ENCODE results near the gene CASK.
"Not testable (repeated sequence)": the region's sequence is repeated elsewhere in the genome, so short reads cannot be mapped to it uniquely, and the experiment has no call there.

CASK gene

DNA sequence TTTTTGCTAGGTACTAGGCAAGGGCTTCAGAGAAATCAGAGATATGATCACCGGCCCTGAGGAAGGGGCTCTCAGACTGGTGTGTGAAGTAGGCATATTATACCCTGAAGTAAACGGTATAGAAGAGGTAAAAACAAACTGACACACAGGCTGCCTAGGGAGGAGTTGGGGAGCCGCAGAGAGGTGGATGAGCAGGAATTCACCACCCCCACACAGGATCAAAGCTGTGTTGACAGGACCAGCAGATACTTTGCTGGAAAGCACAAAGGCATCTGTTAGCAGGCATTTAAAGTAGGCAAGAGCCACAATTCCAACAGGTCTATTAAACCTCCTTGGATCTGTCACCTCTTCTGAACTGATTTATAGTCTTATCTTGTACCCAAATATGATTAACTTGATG is 306.4 kb downstream of the CASK start:
- no peak for DNase-seq

DNA sequence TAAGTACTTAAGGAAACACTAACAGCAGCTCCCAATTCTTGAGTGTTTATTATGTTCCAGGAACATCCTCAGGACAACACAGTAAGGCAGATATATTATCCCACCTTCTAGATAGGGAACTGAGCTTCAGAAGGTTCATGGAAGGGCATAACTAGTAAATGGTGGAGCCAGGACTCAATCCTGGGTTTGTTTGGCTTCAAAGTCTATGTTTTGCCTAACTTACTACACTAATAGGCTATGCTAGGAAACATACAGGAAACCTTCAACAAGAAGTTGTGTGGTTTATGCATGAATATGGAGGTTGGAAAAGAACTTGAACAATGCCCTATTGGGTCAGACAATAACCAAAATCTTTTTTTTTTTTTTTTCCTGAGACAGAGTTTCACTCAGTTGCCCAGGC is 307.1 kb downstream of the CASK start:
- DNase-seq, result no peak

DNA sequence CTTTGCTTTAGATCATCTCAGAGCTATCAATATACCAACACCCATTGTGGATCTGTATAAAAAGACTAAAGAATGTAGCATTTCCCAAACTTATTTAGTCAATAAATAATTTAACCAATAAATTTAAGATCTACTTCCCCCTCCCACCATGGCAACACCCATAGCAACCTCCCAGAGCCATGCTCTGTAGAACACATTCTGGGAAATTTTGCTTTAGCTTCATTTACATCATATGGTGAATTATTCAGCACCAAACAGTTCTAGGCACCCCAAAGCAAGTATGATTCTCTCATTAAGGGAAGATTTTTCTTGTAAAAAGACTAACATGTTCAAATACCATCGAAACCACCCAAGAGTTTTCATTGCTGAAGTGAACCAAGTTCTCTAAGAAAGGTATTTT is 315.1 kb downstream of the CASK start:
- DNase-seq, result no peak

DNA sequence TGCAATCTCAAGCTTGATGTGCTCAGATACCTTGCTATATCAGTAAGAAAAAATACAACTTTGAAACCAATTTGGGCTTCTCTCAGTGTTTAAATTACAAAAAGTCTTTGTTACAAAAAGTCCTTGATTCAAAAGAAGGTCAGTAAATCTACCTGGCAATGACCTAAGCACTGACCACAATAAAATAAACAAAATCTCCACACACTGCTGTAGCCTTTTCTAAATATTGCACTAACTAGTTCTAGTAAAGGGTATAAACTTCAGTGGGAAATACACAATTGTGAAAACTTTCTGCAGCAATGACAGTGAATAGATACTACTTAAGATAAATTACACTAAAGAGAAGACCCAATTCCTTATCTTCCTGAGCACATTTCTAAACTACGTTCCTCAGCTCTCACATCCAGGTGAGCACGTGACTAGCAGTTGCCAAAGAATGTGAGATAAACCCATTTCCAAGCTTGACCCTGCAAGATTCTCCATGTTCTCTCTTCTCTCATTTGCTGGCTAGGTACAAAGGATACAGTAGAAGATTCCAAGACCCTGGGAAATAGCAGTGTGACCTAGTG is 316.0 kb downstream of the CASK start:
- DNase-seq, result no peak

DNA sequence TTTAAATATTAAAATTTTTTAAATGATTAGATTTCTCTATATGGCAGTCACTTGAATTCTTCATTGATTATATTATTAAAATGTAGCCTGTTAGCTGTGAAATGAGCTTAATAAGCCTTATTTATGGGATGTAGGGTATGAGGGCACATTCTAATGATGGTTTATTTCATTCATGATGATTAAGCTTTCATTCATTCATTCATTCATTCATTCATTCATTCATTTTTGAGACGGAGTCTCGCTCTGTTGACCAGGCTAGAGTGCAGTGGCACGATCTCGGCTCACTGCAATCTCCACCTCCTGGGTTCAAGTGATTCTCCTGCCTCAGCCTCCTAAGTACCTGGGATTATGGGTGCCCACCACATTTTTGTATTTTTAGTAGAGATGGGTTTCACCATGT is 317.3 kb downstream of the CASK start:
- DNase-seq, result not testable (repeated sequence)

DNA sequence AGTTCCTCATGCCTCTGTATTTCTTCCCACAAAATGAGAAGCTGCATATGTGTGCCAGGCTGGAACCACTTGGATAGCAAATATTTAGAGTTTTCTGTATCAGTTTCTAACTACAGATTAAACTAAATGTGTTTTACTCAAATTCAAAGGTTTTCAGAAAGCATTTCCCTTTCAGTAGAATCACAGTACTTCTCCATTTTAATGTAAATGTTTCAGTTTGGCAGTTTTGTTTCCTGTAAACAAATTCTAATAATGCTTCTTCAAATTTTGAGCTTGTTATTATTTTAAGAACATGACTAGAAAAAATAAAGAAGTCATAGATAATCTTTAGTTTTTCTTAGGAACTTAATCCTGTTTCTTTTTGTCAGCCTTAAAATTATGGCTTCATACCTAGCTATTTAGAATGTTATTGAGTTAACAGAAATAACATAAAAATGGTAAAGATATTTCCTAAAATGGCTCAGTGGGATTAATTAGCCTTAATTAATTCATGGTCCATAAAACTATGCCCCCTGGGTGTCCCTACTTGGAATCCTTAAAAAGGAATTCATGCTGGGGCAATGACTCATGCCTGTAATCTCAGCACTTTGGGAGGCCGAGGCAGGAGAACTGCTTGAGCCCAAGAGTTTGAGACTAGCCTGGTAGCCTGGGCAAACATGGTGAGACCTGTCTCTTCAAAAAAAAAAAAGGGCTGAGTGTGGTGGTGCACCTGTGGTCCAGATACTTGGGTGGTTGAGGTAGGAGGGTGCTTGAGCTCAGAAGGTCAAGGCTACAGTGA is 318.4 kb downstream of the CASK start:
- no peak for DNase-seq

DNA sequence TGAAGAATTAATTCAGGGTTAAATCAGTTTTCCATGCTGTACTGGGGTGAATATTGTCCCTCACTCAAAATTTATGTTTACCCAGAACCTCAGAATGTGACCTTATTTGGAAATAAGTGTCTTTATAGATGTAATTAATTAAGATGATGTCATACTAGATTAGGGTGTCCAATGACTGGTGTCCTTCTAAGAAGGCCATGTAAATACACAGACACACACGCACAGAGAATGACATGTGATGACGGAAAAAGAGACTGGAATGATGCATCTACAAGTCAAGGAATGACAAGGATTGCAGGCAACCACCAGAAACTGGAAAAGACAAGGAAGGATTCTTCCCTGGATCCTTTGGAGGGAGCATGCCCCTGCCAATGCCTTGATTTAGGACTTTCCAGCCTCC is 319.2 kb downstream of the CASK start:
- DNase-seq, result no peak

DNA sequence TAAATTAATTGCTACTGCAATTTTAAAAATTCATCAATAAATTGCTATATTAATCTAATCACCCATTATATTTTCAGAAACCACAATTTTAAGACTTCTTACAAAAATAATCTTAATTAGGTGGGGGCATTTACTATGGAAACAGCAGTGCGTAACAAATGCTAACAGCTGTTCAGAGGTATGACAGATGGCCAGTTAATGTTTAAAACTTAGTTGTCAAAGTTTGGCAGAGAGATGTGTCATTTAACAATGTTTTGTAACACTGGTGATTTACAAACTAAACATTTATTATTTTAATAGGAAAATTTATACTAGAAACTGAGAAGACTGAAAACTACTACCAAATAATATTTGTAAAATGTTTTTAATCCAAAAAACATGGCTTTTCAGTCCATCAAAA is 319.8 kb downstream of the CASK start:
- no peak for DNase-seq

DNA sequence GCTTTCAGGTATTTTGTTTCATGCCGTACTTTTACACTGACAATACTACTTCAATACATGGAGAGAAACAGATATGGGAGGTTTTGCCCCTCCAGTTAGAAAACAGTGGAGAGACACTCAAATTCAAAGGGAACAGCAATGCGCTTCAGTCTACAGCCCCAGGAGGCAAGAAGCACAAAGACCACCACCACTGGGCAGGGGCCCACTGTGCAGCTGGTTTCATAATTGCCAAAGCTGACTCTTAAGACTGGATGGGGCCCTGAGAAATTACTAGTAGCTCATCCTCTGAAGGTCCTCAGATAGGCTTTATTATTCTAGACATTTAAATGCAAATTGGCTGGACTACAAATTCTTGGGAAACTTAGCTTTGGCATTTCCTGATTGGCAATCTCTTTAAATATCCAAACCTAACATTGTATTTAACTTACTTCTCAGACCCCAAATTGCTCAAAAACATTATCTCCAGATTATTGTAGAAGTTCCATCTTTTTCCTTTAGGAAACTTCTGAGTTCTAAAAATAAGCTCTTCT is 320.5 kb downstream of the CASK start:
- no peak for DNase-seq

DNA sequence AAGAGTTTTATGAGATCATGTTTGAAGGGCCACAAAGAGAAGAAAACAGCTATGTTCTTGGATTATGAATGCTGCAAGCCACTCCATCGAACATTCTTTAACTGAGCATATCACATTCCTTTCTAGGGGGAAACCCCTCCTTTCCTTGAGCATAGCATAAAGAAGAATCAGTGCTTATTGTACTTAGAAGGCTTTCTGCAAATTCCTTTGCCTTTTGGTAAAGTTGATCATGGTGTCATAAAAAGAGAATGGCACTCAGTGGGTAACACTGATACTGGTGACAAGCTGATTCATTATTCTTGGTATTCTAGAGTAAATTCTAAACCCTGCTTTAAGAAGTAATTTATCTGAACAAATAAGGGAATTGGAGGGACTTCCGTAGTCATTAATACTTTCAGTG is 323.1 kb downstream of the CASK start:
- DNase-seq, result no peak

DNA sequence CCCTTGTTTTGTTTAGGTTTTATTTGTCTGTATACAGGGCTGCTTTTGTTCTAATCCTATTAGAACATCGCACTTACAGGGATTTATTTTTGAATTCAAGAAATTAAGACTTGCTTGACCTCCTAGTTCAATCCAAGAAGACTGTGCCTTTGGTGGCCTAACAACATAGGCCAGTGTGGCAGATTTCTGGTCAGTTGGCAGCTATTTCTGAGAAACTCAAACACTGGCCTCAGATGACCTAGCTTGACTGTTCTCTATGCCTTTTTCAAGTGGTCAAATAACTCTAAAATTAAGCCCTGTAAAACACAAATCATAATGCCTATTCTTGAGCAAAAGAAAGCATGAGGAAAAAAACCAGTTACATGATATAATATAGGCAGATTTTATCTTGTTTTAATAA is 323.8 kb downstream of the CASK start:
- no peak for DNase-seq

DNA sequence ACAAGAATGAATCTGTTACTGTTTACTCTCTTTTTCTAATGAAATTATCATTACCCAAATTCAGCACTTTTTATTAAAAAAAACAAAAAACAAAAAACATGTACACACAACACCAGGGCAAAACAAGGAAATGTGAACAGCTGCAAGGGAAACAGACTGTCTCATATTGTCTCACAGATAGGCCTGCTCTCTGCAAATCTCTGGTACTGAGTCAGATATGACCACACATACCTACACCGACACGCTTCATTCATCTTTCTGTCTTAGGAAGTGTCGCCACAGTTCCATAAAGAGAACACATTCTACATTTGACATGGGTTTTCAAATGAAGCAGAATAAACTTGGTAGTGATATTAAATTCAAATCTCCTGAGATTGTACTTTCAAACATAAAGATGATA is 326.8 kb downstream of the CASK start:
- DNase-seq, result no peak

DNA sequence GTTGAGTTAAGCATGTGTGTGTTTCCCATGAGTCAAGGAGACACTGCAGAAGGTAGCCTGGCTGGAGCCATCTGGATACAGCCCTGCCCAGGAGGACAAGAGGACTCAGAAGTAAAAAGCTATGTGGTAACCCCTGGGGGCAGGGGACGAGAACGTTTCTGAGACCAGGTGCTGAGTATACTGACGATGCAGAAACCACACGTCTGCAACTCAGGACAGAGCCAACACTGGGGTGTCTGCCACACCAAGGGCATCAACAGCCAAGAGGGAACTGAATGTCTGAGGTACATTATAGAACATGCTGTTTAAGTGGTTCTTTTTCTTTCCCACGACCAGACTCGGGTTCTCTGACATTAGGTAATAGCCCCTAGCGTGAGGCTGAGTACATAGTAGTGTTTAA is 328.7 kb downstream of the CASK start:
- no peak for DNase-seq

DNA sequence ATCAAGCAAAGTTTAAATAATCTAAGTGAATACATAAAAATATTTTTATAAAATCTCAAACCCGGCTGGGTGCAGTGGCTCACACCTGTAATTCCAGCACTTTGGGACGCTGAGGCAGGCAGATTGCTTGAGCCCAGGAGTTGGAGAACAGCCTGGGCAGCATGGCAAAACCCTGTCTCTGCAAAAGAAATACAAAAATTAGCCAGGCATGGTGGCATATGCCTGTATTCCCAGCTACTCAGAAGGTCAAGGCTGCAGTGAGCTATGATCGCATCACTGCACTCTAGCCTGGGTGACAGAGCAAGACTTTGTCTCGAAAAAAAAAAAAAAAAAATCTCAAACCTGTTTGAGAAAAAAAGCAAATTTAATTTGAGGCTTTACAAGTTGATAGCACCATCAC is 331.4 kb downstream of the CASK start:
- no peak for DNase-seq

DNA sequence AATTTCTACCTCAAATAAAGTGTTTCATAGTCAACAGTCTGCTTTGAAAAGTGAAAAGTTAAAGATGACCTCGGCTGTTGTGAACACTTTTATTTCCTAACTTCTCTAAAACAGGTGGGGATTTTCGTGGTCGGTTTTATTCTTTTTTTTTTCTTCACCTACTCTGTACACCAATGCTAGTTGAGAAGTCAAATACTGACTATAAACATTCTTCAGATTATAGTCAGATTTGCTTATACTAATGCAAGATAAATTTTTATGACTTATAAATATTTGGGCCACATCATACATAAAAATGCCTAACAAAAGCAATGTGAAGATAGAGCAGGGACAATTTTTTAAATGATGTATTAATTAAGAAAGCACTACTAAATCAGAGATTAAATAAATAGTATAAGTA is 332.7 kb downstream of the CASK start:
- DNase-seq, result no peak

DNA sequence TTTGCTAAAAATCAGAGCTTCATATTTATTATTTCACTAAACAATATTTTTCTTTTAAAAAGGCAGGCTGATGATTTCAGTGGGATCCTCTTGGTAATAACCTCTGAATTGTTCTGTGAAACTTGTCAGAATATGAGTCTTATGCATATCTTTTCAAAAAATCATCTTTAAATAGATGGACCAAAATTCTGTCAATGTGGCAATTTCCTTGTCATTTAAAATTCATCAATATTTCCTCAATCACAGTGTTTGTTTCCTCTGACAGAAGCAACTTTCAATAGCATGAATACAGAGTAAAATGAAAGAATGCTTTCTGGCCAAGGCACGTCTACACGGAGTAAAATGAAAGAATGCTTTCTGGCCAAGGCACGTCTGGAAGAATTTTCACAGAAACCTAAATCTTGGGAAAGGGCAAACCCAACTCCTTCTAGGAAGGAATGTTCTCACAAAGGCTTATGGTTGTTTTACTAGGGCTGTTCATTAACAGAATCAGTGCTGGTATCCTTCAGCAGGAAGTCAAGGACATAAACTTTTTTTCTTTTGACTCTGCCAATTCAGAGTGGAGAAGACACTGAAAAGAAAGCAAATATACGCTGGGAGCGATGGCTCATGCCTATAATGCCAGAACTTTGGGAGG is 333.6 kb downstream of the CASK start:
- no peak for DNase-seq

DNA sequence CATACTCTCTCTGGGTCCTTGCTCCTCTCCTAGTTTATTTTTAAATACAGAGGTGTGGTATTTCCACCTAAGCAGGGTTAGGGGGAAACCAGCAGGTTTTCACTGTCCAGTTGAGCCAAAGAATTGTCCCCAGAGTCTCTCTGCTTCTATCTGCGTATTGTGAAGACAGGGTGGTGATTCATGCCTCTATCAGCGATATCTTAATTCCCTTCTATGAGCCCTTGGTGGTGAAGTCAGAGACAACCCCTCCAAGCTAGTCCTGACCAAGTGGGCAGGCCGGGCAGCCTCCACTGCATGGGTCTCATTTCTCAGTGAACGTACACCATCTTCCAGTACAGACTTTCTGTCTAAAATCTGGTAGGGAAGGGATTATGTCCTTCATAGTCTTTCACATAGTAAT is 335.1 kb downstream of the CASK start:
- no peak for DNase-seq

DNA sequence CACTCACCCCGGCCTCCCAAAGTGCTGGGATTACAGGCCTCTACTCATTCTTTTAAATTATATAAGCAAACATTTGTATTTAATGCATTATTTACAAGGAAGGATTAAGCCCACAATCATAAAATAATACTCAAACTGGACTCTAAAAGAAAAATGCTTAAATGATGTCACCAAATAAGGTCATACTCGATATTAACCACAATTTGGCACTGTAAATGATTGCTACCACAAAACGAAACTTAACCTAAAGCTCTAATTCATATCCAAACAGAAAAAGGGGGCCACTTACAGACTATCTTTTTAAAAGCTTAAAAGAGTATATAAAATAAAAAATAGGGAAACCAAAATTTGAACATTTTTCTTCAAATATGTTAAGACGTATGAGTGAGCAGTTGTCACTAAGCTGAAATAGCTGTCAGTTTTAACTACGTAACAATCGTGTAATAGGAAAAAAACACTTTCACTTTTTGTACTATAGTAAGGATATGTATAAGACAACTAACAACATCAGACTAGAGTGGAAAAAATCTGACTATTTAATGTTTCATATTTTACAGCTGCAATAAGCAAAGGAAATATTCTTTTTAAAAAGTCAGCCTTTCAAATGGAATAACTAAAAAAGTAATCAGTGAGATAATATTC is 342.8 kb downstream of the CASK start:
- no peak for DNase-seq

DNA sequence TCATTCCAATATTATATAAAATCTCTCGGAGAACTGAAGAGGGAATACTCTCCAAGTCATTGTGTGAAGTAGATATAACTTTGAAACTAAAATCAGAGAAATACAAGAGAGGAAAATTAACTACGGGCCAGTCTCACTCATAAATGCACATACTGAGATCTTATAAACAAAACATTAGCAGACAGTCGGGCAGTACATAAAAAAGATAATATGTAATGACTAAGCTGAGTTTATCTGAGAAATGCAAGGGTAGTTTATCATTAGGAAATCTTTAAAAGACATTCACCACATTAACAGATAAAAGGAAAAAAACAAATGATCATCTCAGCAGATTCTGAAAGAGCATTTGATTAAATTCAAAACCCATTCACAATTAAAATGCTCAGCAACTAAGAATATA is 359.5 kb downstream of the CASK start:
- no peak for DNase-seq

DNA sequence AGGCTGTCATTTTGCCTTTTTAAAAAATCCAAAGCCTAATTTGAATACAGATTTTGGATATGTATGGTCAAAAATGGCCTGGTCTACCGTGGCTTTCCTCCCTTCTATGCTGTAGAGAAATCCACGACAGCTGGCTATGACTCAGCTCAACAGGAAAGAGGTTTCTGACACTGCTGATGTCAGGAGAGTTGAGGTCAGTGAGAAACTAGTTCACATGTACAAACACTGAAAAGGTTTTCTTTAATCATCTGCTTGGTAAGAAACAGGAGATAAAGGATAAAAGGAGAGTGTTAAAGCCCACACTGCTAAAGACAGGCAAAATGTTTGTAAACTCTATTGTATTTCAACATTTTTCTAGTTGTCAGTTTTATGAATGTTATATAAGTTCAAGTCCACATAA is 362.3 kb downstream of the CASK start:
- no peak for DNase-seq

DNA sequence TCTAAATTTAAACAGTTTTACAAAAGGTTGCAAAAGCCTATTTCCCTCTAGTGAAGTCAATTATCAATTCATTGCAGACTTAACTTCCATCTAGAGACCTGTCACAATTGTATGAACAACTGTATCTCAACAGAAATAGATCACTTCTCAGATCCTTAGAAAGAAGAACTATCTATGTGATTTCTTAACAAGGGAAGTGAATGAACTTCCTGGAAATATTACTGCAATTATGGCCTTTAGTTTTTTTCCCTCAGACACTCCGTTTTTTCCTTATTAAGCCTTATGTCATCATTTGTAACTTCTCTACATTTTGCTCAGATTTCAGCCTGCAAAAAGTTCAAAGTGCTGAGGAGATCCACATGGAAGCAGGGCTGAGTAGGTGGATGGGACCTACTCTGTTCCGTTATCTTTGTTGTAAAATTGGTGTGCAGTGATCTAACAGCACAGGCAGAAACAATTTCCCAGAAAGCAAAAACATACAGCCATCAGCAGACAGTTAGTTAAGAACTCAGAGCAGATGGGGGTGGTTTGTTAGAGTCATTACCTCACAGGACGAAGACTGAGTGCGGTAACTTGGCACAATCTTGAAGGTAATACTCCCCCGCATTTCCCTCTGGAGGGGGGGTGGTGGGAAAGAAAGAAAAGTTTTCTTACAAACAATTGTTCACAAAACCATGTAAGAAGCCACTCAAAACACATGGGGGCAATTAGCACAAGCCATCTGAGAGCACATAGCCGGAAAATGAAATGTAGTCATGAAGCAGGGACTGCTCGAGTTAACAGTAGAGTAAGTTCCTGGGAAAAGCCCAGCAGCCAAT is 363.9 kb downstream of the CASK start:
- peak; percentile 4 for DNase-seq

DNA sequence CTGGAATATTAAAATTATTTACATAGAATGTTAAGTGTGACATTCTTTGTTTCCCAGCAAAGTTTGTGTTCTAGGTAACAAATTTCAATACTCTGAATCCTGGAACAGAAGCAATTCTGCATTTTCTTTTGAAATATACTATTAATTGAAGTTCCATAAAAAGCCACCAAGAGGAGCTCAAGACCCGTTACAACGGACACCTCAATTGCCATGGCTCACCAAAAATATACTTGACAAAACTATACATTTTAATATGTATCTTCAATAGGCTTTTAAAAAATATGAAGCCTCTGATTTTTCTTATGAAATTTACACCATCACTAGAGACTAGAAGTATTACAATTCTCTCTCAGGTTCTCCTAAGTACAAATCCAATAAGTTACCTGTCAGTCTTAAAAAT is 364.8 kb downstream of the CASK start:
- no peak for DNase-seq

DNA sequence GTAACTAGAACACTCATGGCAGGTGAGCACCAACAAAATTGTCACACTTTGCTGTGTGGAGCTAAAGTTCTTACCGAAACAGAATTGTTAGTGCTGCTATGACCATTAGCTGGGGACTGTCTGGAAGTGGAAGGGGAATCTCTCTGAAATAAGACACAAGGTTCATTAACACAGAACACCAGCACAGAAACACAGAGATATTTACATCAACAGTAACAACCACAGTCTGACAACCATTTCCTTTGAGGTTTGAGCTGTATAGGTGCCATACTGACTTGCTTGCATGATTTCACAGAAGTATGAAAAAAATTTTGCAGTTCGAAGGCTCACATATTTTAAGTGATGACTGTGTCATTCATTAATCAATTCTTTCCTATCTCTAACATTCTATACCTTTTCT is 366.4 kb downstream of the CASK start:
- DNase-seq, result no peak
